ENCODE data around the gene LRRC3.

The LRRC3 gene

GRCh38 chr21:44459712-44460440 is 4.6 kb downstream of the LRRC3 start:
- no peak for DNase-seq

DNA sequence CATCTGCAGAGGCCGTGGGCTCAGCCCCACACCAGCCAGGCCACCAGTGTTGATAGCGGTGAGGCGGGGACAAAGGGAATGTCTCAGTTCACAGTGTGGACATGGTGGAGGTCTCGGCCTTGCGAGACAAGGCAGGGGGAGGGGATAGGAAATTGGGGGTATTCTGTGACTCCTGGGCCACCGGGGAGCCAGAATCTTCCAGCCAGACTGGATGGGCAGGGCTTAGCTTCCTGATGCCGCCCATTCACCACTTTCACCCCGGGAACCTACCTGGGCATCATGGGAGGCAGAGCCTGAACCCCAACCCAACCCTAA is 5.1 kb downstream of the LRRC3 start:
- no peak for DNase-seq

GRCh38 chr21:44461005-44461404 is 5.7 kb downstream of the LRRC3 start:
- no peak for DNase-seq

GRCh38 chr21:44461464-44462001 is 6.2 kb downstream of the LRRC3 start:
- DNase-seq, result no peak

DNA sequence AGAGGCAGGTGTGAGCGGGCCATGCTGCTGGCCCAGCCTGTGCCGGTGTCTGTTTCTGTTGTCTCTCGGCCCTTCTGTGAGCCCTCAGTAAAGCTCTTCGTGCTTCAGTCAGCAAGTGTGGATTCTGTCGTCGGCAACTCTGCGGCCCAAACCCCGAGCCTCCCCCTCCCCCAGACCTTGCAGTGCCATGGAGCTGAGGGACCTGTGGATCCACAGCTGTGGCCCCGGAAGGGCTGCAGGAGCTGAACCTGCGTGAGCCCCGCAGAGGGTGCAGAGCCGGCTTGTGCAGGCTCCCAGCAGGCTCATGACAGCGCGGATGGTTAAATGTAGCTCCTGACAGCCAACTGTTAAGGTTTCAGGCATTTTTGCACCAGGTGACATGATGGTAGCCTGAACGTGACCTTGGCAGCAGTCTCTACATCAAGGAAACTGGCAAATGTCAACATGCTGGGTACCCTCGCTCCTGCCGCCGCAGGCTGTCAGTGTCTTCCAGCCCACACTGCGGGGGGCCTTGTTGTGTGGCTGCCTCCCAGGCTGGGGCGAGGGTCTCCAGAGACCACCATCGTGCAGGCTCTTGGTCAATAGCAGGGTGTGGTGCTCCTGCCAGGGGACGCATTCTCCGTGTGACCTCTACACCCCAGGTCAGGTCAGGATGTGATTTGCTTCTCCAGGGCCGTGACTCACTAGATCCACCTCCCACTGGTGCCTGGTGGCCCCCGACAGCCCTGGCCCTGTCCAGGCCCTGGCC is 7.0 kb downstream of the LRRC3 start:
- DNase-seq, result no peak

GRCh38 chr21:44462834-44463200 is 7.5 kb downstream of the LRRC3 start:
- no peak for DNase-seq

- DNase-seq, result no peak
These were observed 8.4 kb downstream of the LRRC3 start for GRCh38 chr21:44463724-44464123.

GRCh38 chr21:44464351-44464750 is 9.0 kb downstream of the LRRC3 start:
- DNase-seq, result no peak

- DNase-seq, result no peak
These were observed 11.1 kb downstream of the LRRC3 start for GRCh38 chr21:44466351-44466954.

DNA sequence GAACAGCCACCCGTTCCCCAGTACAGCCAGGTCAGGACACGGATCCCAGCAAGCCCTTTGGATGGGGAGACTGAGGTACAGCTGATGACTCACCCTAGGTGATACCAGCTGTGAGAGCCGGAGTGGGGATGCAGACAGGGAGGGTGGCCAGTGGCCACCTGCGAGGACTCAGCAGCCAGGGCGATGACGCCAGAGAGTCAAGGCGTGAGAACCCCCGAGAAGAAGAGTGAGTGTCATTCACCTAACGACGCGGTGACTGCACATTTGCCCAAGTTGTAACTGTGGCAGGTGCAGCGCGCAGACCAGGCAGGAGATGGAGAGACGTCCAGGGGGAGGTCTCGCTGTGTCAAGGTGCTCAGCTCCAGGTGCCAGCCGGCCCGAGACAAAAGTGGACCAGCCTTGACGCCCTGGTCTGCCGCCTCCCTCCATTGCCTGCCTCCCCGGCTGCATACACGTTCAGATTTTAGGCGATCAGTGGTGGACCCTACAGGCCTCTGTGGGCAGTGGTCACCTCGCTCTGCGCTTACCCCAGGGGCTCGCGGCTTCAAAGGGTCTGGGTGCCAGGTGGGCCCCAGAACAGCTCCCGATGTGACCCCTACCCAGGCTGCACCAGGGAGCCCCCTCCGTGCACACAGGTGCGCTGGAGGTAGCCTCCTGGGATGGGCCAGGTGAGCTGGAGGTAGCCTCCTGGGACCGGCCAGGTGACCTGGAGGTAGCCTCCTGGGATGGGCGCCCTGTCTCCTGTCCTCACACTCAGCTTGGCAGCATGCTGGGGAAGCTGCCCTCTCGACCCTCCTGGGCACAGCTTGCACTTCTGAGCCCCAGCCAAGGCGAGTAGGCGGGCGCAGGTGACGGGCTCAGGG is 11.9 kb downstream of the LRRC3 start:
- no peak for DNase-seq

GRCh38 chr21:44467859-44468195 is 12.5 kb downstream of the LRRC3 start:
- DNase-seq, result no peak

DNA sequence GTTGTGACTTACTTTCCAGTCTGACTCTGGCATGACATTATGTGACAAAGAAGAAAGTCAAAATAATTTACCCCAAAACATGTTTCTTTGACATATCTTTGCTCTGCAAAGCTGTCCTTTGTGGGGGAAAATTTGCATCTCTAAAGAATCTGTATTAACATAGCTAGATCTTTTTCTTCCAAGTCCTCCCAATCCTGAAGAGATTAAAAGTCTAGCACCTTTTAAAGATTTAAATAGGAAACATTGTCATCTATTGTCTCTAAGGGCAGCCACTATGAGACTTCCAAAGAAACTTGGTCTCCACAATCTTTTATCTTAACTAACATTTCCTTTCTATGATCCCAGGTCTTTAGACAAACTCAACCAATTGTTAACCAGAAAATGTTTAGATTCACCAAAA is 16.0 kb downstream of the LRRC3 start:
- DNase-seq, result no peak

GRCh38 chr21:44471996-44472395 is 16.7 kb downstream of the LRRC3 start:
- no peak for DNase-seq

DNA sequence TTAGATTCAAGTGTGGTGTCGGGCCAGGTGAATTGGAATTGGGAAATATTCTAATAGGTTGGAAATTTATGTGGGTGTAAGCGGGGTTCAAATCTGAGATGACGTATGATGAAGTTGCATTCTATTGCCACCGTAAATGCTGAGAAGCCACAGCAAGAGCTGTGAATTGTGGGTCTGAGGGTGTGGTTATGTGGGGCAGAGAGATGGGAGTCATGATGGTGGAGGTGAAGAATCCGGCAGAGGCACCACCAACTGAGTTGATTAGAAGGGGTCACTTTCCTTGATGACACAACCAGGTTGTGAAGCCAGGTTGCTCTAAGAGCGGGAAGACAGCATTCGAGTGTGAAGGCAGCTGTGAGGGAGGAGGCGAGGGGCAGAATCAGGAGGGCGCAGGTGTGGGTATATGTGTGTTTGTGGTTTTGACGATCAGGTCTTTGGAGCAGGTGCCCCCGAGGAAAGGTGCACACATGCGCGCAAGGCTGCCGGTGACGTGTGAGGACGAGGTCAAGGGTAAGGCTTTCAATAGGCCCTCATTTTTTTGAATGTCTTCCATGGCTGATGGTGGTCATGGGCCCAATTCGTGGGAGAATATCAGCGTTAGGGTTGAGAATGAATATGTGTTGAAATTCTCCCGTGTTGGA is 18.7 kb downstream of the LRRC3 start:
- no peak for DNase-seq

DNA sequence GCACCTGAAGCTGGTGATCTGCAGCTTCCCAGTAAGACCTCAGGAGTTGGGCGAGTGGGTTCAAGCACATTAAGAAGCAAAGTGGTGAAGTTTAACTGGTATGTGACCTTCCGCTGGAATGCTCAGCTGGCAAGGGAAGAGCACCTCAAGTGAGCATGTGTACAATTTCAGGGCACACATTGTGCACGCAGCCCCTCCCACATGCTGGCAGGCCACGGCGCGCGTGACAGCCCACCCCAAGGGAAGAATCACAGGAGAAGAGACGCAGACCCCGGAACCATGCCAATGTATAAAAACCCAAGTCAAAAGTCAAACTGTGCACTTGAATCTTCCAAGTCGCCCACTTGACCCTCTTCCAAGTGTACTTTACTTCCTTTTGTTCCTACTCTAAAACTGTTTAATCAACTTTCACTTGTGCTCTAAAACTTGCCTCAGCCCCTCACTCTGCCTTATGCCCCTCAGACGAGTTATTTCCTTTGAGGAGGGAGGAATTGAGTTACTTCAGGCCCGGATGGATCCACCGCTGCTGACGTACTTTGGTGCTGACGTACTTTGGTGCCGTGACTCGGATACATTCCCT is 20.0 kb downstream of the LRRC3 start:
- no peak for DNase-seq

- DNase-seq, result no peak
These were observed 21.8 kb downstream of the LRRC3 start for GRCh38 chr21:44477131-44477530.

DNA sequence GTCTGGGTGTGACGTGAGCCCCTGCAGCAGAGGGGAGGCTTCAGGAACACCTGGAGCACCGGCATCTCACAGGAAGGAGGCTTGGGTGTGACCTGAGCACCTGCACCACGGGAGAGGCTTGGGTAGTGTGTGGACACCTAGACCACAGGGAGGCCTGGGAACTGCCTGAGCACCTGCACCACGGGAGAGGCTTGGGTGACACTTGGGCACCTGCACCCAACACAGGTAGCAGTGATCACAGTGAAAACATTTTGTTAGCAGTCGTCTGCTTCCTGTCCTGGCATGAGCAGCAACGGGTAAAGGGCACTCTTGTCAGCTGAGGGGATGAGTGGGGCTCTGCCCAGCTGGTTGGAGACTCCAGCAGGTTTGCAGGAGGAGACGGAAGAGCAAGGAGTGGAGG is 22.4 kb downstream of the LRRC3 start:
- DNase-seq, result no peak

- no peak for DNase-seq
These were observed 23.0 kb downstream of the LRRC3 start for GRCh38 chr21:44478124-44478800.

- no peak for DNase-seq
These were observed 23.5 kb downstream of the LRRC3 start for GRCh38 chr21:44478801-44479167.

GRCh38 chr21:44479556-44480199 is 24.4 kb downstream of the LRRC3 start:
- peak; percentile 42 for DNase-seq

Data from stimulated activated CD4-positive, alpha-beta T cell treated with anti-CD3 and anti-CD28 coated beads, Interleukin-1b, Interleukin-23, amount 100 ng/mL, for 48 hours (primary cell).